ENCODE data around the gene OR1J1.

The OR1J1 gene

DNA sequence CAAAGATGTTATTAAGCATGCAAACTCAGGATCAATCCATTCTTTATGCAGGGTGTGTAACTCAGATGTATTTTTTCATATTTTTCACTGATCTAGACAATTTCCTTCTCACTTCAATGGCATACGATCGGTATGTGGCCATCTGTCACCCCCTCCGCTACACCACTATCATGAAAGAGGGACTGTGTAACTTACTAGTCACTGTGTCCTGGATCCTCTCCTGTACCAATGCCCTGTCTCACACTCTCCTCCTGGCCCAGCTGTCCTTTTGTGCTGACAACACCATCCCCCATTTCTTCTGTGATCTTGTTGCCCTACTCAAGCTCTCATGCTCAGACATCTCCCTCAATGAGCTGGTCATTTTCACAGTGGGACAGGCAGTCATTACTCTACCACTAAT is 41.6 kb upstream of the OR1J1 start:
- Histone ChIP-seq H3K27me3 (ENCODE audit: insufficient read depth, poor library complexity, severe bottlenecking) (no peaks in the 10 kb centered on the region), H3K27ac (replicated peaks) (no peak overlapping the region), H3K4me3 (replicated peaks; ENCODE audit: insufficient read depth, low read length) (no peak overlapping the region)
- DNase-seq (ENCODE audit: low read depth in 1 of 2, low spot score in 1 of 2), result no peak
- TF ChIP-seq GABPA (IDR thresholded peaks at IDR 0.05; ENCODE audit: low read depth) (no peak), POLR2AphosphoS5 (IDR thresholded peaks at IDR 0.05; ENCODE audit: low read depth) (no peak), SPI1 (IDR thresholded peaks at IDR 0.05; ENCODE audit: borderline replicate concordance, low read depth) (no peak)
- TF ChIP-seq, protein P1, sequence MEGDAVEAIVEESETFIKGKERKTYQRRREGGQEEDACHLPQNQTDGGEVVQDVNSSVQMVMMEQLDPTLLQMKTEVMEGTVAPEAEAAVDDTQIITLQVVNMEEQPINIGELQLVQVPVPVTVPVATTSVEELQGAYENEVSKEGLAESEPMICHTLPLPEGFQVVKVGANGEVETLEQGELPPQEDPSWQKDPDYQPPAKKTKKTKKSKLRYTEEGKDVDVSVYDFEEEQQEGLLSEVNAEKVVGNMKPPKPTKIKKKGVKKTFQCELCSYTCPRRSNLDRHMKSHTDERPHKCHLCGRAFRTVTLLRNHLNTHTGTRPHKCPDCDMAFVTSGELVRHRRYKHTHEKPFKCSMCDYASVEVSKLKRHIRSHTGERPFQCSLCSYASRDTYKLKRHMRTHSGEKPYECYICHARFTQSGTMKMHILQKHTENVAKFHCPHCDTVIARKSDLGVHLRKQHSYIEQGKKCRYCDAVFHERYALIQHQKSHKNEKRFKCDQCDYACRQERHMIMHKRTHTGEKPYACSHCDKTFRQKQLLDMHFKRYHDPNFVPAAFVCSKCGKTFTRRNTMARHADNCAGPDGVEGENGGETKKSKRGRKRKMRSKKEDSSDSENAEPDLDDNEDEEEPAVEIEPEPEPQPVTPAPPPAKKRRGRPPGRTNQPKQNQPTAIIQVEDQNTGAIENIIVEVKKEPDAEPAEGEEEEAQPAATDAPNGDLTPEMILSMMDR (IDR thresholded peaks at IDR 0.05; ENCODE audit: insufficient read depth, low read length), result no peak
- TF ChIP-seq, protein P2, sequence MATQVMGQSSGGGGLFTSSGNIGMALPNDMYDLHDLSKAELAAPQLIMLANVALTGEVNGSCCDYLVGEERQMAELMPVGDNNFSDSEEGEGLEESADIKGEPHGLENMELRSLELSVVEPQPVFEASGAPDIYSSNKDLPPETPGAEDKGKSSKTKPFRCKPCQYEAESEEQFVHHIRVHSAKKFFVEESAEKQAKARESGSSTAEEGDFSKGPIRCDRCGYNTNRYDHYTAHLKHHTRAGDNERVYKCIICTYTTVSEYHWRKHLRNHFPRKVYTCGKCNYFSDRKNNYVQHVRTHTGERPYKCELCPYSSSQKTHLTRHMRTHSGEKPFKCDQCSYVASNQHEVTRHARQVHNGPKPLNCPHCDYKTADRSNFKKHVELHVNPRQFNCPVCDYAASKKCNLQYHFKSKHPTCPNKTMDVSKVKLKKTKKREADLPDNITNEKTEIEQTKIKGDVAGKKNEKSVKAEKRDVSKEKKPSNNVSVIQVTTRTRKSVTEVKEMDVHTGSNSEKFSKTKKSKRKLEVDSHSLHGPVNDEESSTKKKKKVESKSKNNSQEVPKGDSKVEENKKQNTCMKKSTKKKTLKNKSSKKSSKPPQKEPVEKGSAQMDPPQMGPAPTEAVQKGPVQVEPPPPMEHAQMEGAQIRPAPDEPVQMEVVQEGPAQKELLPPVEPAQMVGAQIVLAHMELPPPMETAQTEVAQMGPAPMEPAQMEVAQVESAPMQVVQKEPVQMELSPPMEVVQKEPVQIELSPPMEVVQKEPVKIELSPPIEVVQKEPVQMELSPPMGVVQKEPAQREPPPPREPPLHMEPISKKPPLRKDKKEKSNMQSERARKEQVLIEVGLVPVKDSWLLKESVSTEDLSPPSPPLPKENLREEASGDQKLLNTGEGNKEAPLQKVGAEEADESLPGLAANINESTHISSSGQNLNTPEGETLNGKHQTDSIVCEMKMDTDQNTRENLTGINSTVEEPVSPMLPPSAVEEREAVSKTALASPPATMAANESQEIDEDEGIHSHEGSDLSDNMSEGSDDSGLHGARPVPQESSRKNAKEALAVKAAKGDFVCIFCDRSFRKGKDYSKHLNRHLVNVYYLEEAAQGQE (IDR thresholded peaks at IDR 0.05; ENCODE audit: insufficient replicate concordance, low read depth), result no peak

DNA sequence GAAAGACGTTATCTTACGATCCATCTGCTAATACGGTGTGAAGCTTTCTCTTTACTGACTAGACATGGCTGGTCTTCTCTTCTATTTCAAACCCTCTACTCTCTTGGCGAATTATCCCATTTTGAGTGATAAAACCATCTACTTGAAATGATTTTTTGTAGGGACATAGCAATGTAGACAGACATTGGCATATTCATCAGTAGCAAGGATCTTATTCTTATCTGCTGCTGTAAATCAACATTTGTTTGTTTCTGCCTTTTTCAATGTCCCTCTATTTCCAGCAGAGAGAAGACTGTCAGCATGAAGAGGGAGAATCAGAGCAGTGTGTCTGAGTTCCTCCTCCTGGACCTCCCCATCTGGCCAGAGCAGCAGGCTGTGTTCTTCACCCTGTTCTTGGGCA is 41.1 kb upstream of the OR1J1 start, which contains the start of gene OR1J4:
Gene OR1J4 (plus strand): TSS at position 301 of the 400 bp plus-strand sequence. CDS start 0 bp downstream, at position 301.
- peaks cover 5% of the 10 kb centered on the region for H3K27me3 ChIP-seq (ENCODE audit: insufficient read depth, poor library complexity, severe bottlenecking)
- no peak within 1 kb of the TSS for H3K27ac ChIP-seq (replicated peaks)
- H3K4me3 ChIP-seq (replicated peaks; ENCODE audit: insufficient read depth, low read length), result no peak within 1 kb of the TSS
- TF ChIP-seq GABPA (IDR thresholded peaks at IDR 0.05; ENCODE audit: low read depth), result no peak
- TF ChIP-seq POLR2AphosphoS5 (IDR thresholded peaks at IDR 0.05; ENCODE audit: low read depth), result no peak
- TF ChIP-seq, protein P2 (IDR thresholded peaks at IDR 0.05; ENCODE audit: insufficient replicate concordance, low read depth), result no peak
- no peak for DNase-seq (ENCODE audit: low read depth in 1 of 2, low spot score in 1 of 2)

DNA sequence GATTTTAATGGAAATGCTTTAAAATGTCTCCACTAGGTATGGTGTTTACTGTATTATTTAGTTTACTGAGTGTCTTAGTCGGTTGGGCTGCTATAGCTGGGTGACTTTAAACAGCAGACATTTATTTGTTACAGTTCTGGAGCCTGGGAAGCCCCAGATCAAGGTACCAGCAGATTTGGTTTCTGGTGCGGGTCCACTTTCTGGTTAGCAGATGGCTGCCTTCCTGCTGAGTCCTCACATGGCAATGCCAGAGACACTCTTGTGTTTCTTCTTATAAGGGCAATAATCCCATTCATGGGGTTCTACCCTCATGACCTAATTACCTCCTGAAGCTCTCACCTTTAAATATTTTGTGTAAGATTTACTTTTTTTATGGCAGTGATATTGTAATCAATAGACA is 40.5 kb upstream of the OR1J1 start:
- no peak overlapping the region for H3K4me3 ChIP-seq (replicated peaks; ENCODE audit: insufficient read depth, low read length)
- H3K27ac ChIP-seq (replicated peaks), result no peak overlapping the region
- peaks cover 5% of the 10 kb centered on the region for H3K27me3 ChIP-seq (ENCODE audit: insufficient read depth, poor library complexity, severe bottlenecking)
- TF ChIP-seq GABPA (IDR thresholded peaks at IDR 0.05; ENCODE audit: low read depth) (no peak), POLR2AphosphoS5 (IDR thresholded peaks at IDR 0.05; ENCODE audit: low read depth) (no peak), SPI1 (IDR thresholded peaks at IDR 0.05; ENCODE audit: borderline replicate concordance, low read depth) (no peak)
- TF ChIP-seq, protein P2 (IDR thresholded peaks at IDR 0.05; ENCODE audit: insufficient replicate concordance, low read depth), result no peak
- TF ChIP-seq, protein P1 (IDR thresholded peaks at IDR 0.05; ENCODE audit: insufficient read depth, low read length), result no peak
- DNase-seq (ENCODE audit: low read depth in 1 of 2, low spot score in 1 of 2), result no peak
